ENCODE data around the gene TTC3.
"Not testable (repeated sequence)": the region's sequence is repeated elsewhere in the genome, so short reads cannot be mapped to it uniquely, and the experiment has no call there.

The TTC3 gene

DNA sequence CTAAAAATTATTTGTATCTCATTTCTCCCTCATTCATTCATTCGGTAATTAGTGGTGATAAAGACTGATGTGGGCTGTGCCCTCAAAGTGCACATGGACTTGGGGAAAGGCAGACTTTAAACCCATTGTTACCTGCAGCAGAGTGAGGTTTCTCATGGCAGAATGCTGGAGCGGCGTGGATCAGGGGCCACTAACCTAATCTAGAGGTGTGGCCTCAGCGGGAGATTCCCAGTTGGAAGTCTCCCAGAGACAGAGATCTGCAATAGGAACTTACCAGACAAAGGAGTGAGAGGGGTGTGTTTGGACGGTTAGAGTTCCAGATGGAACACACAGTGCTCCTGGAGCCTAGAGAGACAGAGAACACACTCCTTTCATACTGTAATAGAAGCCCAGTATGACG lies 120.6 kb downstream of the TTC3 start:
- DNase-seq (ENCODE audit: low spot score): no peak

DNA sequence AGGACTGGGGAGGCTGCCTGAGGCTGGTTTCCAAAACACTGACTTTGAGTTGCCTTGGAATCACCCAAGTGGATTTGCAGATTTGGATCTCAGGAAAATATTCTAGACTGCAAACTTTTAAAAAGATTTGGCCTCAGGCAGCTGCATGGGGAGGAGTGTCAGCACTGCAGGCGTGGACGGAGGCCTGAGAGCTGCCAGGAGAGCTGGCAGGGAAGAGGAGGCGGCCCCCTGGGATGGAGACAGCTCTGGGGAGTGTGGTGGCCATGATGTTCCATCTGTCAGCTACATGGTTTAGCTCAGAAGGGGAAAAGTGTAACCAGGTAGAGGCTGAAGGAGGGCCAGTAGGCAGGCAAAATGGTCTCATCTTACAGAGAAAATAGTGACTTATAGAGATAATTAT lies 122.0 kb downstream of the TTC3 start:
- no peak for DNase-seq (ENCODE audit: low spot score)

DNA sequence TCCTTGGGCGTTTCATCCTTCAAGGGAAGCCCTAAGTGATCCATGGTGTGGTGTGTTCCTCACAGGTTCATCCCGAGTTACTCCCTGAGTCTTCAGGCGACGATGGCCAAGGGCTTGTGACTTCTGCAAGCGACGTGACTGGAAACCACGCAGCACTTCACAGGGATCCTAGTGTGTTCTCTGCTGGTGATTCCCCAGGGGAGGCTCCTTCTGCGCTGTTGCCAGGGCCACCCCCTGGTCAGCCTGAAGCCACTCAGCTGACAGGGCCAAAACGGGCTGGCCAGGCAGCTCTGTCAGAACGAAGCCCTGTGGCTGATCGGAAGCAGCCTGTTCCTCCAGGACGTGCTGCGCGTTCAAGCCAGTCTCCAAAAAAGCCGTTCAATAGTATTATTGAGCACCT lies 122.6 kb downstream of the TTC3 start:
- DNase-seq (ENCODE audit: low spot score): no peak

DNA sequence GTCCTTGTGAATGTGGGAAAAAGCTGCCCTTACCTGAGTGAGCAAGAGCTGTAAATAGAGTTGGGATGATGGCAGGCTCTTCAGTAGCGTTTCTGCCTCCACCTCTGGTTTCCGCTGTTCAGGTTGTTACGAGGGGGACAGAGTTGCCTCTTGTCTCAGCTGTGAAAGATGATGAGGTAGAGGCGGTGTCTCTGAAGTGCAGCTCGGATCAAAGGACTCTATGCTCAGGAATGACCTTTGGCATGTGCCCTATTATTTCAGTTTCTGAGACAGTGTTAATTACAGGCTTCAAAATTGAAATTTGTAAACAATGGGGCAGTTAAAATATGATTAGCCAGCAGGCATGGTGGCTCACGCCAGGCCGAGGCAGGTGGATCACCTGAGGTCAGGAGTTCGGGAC lies 123.8 kb downstream of the TTC3 start:
- DNase-seq (ENCODE audit: low spot score): peak; percentile 98

DNA sequence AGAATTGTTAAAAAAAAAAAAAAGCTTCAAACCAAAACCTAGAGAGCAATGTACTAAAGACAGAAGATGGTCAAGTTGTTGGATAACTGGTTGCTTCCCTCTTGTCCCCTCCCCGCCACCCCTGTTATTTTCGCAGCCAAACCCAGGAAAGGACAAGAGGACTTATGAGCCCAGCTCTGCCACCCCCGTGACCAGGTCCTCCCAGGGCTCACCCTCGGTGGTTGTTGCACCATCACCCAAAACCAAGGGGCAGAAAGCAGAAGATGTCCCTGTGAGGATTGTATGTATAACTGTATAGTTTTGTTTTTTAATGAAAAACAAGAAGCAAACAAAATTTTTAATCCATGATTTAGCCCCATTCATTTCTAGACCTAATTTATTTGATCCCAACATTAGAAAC lies 124.7 kb downstream of the TTC3 start:
- DNase-seq (ENCODE audit: low spot score): no peak

DNA sequence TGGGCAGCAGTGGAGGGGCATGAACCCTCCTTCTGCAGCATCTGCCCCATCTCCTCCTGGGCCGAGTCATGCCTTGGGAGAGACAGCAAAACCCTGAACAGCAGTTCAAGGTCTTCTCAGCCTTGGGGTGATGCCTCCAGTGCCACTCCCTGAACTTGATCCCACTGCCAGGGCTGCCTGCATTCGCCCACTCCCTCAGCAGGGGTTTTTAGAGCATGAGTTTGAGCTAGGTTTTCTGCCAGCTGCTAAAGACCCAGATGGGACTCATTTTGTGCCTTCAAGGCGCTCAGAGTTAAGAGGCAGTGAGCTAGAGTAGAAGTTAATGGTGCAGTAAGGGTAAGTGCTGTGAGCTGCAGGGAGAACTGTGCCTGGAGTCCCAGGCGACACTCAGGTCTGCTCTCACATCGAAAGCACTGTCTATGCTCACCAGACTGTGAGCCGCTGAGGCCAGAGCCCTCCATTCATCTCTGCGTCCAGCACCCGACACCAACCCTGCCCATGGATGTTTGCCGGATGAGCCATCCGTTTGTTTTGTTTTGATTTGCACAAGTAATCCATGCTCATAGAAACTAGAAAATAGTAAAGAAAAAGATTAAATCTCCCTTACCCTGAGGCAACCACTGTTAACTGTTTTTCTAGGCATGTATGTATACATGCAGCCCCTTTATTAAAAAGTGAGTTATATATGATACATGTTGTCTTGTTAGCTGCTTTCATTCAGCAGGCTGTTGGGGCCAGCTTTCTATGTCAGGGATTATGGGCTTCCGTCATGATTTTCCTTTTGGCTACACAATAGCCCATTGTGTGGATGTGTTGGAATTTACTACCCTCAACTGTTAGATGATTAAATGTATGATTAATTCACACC lies 126.2 kb downstream of the TTC3 start:
- peak; percentile 97 for DNase-seq (ENCODE audit: low spot score)

DNA sequence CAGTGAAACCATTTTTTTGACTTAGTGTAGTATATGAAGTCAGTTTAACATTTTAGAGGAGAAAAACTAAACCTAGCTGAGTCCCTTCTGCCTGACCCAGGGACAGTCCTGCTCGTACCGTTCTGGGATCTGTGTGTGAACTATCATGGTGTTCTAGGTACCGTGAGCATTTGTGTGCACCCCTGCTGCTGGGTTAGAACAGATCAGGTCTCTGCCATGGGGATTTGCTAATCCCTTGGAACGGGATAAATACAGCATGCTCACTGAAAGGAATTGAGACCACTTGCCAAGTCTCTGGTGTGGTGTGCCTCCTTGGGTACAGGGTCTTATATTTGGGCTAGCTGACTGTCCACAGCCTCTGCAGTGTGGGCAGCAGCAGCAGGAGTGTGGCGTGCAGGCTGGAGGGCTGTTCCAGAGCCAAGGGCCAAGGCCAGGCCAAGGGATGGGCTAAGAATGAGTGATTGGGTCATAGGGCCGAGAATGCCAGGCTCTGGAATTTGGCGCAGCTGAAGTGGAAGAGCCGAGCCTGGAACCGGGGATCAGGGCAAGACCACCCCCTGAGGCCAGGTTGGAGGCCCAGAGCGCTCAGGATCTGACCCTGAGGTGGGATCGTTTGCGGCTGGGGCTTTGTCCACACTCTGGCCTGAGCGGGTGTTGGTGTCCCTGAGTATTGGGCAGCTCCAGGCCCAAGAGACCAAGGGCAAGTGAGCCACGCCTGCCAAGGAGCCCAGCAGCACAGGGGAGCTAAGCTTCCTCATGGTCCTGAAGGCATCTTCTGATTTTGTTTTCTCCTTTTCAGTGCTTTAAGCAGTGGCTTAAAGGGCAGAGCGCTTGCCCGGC lies 127.8 kb downstream of the TTC3 start:
- DNase-seq (ENCODE audit: low spot score): no peak

DNA sequence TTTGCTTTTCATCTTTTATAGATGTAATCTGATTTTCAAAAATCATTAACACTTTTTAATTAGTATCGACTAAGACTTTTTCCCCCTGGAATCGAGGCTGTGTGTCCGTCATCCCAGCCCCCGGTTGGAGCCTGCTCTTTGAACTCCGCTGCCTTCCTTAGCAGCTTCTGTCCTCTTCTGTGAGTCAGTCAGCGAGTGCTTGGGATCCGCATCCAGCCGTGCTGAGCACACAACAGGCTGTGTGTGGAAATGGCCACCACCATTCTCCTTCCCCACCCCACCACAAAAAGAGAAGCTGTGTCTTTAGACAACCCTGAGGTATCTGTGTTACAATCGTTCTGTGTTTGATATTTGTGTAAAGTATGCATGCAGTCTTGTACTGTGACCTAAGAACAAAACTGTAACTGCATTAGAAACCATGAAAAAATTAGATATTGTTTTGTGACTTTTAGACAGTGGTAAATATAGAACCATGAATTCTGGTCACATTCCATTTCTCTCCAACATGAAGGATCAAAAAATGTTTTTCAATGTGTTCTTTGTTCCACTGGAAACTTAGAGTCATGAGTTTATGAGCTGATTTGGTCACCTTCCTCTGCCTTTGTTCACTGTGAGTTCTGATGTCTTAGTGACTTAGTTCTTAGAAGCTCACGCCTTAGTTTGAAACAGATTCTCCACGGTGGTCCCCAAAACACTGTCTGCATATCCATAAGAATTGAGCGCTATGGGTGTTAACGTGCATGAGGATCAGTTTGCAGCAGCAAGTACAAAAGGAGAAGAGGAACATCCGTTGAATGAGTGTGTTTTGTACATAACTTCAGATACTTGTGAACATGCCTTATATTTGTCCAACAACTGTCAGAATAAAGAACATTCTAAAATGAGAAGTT lies 129.4 kb downstream of the TTC3 start:
- DNase-seq (ENCODE audit: low spot score): no peak

DNA sequence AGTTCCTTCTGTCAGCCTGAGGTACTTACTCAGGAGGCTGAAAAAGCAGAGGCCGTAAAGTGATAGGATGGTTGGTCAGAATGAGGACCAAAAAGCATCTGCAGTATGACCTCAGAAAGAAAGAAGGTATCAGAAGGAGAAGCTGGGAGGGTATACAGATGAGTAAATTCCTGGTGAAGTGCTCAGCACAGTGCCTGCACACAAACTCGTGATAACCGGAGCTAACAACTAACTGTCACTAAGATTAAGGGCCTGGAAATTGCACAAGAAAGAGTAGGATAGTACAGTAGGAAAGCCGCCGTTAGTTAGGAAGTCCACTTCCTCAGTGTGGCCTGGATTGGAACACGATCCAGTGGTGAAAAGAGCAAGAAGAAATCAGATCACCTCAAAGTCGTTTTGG lies 131.5 kb downstream of the TTC3 start:
- DNase-seq (ENCODE audit: low spot score): no peak

DNA sequence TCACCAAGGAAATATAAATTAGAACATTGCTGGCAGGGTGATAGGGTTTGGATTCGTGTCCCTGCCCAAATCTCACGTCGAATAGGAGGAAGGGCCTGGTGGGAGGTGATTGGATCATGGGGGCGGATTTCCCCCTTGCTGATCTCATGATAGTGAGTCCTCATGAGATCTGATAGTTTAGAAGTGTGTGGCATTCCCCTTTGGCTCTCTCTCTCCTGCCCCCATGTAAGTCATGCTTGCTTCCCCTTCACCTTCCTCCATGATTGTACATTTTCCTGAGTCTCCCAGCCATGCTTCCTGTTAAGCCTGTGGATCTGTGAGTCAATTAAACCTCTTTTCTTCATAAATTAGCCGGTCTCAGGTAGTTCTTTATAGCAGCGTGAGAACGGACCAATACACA lies 133.4 kb downstream of the TTC3 start:
- no peak for DNase-seq (ENCODE audit: low spot score)

DNA sequence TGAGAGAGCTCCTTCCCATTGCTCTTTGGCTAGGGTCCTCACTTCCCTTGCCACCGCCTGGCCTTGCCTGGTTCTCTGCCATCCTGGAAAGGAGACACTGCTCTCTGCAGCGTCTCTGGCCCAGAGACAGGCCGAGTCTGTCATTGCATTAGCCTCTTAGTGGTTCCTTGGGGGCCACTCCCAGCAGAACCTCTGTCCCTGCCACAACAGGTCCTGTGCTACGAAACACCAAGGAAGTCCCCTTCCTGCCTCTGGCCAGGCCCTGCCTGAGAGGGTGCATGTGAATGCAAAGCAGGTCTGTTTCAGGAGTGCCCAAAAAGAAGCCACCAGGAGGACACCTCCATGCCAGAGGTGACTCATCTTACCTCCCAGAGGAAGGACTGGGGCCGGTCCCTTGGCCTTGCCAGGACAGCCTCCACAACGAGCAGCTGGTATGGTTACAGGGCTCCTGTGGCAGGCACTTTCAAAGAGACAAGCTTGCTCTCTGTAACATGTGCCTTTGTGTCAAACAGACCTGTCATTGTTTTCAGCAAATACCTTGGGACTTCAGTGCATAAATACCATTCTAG lies 134.5 kb downstream of the TTC3 start:
- peak; percentile 99 for DNase-seq (ENCODE audit: low spot score)

DNA sequence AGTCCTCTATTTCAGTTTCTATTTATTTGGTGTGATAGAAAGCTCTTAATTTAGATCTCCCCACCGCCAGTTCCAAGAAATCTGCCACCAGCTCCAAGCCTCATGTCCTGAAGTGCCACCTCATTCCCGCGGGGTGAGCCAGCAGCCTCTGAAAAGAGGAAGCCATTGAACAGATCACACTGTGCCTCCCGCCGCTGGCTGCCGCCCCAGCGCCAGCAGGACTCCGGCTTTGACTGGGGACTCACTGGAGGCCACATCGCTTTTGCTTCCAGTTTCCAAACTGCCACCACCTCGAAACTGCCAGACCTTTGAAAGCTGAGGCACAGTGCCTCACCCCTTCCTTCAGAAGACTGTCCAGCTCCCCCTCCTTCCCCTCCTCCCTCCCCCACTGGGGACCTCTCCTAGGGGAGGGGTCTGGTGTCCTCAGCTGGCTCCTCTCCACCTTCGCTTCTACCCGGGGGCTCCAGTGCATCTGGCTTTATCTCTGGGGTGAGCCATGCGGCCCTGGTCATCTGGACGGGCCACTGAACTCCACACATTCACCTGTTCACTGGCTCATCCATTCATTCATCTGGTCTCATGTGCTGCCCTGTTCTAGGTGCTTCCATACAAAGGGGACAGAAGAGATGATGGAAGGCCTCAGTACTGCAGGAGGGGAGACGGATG lies 135.1 kb downstream of the TTC3 start:
- DNase-seq (ENCODE audit: low spot score): peak; percentile 79

DNA sequence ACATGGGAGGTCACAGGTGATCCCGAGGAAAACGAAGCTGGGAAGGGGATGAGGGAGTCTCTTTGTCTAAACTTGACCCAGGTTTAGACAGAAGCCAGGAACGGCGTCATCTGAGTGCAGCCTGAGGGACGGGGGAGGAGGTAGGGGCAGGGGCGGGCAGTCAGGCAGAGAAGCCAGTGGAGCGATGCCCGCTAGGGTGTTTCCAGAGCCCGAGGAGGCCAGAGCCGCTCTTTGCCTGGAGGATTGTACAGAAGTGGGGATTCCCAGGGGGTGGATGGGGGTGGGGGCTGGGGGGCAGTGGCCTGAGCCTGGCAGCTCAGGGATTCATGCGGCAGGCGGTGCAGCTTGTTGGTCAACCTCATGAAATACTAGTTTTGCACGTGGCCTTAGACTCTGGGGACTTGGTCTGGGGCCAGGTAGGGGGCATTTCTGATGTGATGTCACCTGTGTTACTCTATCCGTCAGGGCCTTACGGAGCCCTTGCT lies 135.7 kb downstream of the TTC3 start:
- no peak for DNase-seq (ENCODE audit: low spot score)

DNA sequence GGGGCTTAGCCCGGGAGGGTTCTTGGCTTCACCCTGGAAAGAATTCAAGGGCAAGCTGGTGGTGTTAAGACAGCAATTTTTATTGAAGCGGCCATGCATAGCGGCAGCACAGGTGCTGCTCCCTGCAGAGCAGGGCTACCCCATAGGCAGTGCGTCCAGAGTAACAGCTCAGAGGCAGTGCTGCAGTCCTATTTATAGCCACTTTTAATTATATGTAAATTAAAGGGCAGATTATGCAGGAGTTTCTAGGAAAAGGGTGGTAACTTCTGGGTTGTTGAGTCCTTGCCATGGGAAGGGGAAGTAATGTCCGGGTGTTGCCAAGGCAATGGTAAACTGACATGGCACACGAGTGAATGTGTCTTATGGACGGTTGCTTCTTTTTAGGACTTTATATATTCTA lies 137.1 kb downstream of the TTC3 start:
- DNase-seq (ENCODE audit: low spot score): no peak

DNA sequence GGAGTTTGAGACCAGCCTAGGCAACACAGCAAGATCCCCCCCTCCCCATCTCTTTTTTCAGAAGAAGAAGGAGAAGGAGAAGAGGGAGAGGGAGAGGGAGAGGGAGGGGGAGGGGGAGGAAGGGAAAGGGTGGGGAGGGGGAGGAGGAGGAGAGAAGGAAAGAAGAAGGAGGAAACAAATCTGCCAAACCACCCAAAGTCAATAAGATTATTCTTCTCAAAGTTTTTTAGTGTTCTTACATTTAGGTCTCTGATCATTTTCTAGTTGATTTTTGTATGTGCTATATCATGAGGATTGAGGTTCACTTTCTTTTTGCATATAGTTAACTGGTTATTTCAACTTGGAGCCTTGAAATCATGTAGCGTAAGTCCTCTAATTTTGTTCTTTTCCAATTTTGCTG lies 137.7 kb downstream of the TTC3 start:
- no peak for DNase-seq (ENCODE audit: low spot score)

DNA sequence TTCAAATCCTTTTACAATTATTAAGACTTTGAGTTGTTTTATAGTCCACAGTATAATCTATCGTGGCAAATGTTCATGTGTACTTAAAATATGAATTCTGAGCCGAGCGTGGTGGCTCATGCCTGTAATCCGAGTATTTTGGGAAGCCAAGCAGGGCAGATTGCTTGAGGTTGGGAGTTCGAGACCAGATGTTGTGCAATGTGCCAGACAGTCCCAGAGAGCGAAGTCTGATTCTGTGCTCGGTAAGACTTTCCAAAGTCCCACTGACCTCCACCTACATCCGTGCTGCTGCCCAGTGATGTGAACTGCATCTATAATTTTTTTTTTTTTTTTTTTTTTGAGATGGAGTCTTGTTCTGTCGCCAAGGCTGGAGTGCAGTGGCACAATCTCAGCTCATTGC lies 141.9 kb downstream of the TTC3 start:
- DNase-seq (ENCODE audit: low spot score): no peak

DNA sequence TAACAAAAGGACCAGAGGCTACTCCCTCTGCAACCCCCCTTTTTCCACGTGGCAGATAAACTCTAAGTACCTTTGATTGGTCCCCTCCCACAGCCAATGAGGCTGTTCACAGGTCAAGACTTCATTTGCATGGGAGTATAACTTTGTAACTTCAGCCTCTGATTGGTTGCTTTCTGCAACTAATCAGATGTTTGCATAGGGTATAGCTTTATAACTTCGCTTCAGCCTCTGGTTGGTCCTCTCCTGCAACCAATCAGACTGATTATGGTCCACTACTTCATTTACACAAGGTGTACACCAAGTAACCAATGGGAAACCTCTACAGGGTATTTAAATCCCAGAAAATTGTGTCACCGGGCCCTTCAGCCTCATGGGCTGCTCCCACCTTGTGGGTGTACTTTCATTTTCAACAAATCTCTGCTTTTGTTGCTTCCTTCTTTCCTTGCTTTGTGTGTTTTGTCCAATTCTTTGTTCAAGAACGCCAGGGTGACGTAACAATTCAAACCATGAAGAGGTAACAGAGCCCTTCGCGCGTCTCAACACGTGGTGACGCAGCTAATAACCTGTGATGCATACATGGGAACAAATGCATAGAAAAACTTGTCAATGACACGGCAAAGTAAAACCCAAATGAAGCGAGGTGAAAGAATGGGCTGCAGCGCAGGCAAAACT lies 146.8 kb downstream of the TTC3 start:
- no peak for DNase-seq (ENCODE audit: low spot score)

DNA sequence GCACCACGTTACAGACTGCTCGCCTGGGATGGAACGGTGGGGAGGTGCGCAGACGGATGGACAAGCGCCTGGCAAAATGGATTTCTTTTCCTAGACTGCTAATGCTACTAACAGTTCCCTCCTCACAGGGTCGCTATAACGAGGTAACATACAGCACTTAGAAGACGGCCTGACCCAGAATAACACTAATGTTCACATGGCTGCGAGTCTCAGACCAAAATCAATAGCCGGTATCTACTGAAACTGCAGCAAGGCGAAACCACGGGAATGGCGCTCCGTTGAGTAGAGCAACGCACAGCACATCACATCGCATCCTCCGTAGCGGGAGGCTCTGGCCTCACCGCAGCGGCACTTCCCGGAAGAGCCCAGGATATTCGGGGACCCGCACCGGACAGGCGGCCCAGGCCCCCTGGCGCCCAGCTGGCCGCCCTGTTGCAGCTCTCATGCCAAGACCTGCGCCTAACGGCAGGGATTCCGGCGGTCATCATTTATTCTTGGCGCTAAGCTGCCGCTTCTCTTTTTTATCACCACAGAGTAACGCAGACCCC lies 147.5 kb downstream of the TTC3 start:
- peak; percentile 20 for DNase-seq (ENCODE audit: low spot score)

DNA sequence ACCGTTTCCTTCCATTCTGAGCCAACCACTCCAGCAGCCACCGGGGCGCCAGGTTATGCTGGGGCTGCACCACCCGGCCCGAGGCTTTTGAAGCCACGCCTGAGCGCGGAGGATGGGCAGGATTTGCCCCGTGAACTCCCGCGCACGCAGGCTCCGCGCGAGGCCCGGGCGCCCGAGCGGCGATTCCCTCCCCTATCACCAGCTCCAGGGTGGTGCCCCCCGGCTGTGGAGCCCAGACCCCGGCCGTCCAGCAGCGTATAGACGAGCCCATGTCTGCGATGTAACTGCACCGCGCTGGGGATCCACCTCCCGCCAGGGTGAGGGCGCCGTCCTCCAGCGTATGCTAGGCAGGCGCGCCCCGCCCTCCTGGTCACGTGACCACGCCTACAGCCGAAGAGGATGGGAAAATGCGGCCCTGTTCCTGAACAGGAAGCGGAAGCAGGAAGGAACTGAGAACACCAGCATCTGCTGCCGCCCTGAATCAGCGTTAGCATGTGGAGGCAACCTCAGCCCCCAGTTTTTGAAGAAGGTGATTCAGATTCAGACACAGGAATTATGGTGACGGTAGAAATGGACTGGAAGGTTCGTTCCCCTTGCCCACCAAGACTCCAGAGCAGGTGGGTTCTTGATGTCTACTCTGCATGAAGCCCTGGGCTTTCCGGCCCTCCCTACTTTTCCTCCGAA lies 148.1 kb downstream of the TTC3 start:
- DNase-seq (ENCODE audit: low spot score): peak; percentile 92

DNA sequence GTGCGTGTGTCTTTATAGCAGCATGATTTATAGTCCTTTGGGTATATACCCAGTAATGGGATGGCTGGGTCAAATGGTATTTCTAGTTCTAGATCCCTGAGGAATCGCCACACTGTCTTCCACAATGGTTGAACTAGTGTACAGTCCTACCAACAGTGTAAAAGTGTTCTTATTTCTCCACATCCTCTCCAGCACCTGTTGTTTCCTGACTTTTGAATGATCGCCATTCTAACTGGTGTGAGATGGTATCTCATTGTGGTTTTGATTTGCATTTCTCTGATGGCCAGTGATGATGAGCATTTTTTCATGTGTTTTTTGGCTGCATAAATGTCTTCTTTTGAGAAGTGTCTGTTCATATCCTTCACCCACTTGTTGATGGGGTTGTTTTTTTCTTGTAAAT lies 149.2 kb downstream of the TTC3 start:
- not testable (repeated sequence) for DNase-seq (ENCODE audit: low spot score)
